HG02981 (cell line): ENCODE results near the gene CDK11B.
"Not testable (repeated sequence)": the region's sequence is repeated elsewhere in the genome, so short reads cannot be mapped to it uniquely, and the experiment has no call there.

ENCODE experiments used
- ATAC-seq: cut with Tn5 transposase; IDR thresholded peaks from one replicate; pipeline ENCODE4 v1.9.1; 2021; ENCODE audit warnings: mild to moderate bottlenecking, moderate library complexity; ENCODE audit not compliant: unreplicated experiment

The CDK11B gene

DNA sequence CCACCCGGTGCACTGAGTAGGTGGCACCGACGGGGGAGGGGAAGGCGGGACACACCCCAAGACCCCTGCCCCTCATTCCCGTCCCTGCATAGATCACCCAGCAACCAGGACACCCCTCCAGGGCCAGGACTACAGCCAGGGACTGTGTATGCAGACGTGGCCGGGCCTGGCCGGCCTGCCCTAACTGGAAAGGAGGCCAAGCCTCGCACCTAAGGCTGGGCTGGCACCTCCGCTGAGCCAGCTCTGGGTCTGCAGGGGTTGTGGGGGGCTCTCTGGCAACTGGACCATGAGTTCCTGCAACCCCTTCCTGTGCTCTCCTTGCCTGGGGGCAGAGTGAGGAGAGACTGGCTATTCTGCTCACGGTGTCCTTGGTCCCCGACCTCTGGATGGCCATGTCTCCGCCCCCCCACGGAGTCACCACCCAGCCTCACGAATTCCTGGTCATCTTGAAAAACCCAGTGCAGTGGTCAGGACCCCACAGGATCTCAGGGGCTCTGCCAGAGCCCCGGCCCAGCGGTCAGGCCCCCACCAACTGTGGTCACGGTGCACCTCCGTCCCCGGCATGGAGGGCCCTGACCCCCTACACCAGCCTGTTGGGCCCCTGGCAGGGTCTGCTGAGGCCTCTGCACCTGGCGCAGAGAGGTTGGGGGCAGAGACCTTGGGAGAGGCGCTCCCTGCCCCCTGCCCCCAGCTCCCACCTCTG, 57.8 kb downstream of the CDK11B start:
- ATAC-seq, result no peak

DNA sequence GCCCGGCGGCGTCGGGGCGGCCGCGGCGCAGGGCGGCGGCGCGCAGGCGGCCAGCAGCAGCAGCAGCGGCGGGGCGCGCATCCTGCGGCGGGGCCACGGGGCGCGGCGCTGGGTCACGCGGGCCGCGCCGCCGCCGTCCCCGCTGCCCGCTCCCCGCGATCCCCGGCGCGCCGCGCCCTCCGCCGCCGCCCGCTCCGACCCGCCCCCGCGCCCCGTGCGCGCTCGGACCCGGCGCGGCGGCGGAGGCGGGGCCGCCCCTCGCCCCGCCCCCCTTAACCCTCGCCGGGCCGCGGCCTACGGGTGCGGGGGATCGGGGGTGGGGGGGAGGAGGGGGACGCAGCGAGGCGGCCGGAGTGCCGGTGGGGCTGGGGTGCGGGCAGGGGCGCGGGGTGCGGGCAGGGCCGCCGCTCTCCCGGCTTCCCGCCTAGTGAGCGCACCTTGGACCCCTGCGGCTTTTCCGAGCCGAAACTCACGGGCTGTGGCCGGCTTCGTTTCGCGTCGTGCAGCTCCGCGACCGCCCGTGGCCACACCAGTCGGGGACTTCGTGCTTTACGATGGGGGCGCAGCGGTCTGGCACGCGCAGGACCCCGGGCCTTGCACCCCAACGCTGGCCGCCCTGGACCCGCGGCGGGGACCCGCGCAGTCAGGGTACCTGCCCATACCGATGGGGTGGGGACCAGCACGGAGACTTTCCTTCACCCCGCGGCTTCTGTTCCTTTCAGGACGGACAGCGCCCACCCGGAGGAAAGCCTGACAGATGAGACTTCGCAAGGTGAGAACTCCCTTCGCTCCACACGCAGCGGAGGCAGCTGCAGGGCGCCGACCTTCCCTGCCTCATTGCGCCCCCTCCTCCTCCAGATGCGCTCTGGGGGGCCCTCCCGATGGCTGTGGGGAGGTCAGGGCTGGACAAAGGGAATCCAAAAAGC, 58.6 kb downstream of the CDK11B start, which contains the start of gene FNDC10:
Gene FNDC10, minus strand, starts transcription at position 201 of the 926 bp plus-strand sequence. Its CDS starts 120 bp downstream, at position 81.
- no peak for ATAC-seq

DNA sequence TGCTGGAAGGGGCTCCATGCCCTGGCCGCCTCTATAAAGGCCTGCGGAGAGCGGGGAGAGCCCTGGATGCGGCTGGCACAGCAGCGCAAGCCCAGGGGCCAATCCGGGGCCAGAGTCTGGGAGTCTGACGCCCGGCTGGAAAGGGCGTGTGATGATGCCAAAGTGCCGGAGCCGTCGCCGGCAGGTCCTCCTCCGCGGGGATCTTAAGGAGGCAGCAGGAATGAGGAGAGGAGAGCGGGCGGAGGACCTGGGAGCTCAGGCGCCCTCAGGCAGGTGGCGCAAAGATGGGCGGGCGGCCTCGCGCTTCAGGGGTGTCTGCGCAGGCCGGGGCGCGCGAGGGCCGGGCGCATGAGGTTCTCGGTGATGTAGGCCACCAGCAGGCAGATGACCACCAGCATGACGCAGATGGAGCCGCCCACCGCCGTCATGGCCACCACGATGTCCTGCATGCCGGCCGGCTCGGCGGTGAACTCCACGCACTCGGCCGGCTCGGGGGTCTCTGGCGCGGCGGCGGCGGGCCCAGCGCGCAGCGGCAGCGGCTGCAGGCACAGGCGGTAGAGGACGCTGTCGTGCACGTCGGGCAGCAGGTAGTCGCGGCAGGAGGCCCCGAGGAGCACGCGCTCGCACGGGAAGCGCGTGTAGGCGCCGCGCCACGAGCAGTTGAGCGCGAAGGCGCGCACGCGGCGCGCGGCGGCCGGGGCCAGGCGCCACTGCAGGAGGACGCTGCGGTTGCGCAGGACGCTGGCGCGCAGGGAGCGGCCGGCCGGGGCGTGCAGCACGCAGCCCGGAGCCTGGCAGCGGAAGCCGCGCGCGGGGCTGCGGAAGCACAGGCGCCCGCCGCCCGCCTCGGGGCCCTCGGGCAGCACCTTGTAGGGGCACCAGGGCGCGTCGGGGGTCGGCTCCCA, 59.5 kb downstream of the CDK11B start:
- no peak for ATAC-seq

DNA sequence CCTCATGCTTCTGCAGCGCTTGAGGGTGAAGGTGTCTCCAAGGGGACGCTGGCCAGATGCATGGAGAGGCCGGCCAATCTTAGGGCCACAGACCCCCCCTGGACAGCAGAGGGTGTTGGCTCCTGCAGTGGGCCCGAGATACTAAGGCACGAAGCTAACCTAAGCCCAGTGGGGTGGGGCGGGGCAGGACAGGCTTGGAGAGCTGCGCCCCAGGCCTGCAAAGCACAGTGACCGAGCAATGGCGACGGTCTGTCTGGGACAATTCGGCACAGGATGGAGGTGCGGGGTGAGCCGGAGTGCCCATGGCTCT, 60.1 kb downstream of the CDK11B start:
- ATAC-seq, result no peak

DNA sequence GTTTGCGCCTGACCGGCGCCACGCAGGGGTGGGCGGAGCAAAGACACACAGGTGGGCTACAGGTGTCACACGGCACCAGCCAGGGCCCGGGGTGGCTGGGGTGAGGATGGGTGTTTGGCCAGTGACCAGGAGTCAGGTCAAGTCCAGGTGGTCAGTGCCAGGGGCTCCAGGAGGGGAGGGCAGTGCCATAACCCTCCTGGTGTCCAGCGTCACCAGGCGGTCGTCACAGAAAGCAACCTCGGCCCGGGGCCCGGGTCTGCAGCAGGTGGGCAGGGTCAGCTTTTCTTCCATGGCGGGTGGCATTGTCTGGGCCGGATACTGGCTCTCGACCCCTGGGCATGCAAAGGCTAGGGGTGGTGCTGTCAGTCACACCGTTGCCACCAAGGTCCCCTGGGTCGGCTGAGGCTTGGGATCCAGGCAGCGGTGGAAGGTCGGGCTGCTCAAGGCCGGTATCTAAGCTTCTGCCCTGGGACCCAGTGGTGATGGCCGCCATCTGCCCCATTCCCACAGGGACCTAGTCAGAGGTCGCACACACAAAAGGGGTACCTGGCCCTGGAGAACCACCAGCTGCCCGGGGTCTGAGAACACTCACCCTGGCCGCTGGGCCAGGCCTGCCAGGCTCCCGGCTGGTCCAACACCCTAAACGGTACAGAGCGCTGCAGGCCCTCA, 60.6 kb downstream of the CDK11B start:
- ATAC-seq, result no peak

DNA sequence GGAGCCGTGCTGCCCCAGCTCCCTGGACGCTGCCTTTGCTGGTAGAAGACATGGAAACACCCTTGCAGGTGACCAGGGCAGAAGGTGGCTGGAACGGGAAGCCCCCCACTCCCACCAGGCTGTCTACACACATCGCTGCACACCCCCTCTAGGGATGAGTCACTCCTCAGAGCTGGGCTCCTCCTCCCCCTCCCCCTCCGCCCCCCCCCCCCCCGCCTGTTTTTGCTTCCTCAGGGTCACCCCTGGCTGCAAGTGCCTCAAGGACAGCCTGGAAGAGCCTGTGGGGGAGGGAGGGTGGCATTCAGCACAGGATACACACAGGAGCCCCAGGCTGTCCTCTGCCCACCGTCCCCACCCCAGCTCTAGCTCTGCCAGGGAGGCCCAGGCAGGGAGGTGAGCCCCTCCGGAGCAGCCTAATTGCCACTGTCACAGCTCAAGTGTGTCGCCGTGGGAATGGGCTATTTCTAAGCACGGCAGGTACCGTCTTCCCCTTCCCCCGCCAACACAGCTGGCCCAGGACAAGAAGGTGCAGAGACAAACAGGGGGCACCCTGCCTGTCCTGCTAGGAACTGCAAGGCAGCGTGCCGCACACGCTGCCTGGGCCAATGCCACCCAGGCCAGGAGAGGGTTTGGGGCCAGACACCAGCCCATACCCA, 61.4 kb downstream of the CDK11B start:
- ATAC-seq, result no peak

DNA sequence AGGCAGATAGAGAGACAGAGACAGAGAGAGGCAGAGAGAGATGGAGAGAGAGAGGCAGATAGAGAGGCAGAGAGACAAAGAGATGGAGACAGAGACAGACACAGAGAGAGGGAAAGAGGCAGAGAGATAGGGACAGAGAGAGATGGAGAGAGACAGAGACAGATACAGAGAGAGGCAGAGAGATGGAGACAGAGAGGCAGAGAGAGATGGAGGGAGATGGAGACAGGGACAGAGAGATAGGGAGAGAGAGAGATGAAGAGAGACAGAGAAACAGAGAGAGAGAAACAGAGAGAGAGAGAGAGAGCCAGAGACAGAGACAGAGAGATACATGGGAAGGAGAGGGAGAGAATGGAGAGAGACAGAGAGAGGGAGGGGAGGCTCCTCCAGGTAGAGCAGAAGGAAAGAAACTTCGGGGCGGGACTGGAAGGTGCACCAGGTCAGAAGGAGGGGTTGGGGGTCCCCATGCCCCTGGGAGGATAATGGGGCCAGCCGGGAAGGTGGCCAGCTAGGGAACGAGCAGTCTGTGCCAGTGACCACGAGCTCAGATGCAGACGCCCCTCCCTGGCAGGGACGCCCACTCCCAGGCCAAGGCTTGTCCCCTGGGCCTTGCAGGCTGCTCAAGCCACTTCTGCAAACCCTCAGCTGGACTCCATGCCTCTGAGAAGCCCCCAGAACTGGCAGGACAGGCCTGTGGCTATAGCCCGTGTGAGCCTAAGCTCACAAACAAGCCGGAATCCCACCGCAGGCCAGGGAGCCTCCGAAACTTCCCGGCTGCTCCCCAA, 62.1 kb downstream of the CDK11B start:
- ATAC-seq, result no peak

DNA sequence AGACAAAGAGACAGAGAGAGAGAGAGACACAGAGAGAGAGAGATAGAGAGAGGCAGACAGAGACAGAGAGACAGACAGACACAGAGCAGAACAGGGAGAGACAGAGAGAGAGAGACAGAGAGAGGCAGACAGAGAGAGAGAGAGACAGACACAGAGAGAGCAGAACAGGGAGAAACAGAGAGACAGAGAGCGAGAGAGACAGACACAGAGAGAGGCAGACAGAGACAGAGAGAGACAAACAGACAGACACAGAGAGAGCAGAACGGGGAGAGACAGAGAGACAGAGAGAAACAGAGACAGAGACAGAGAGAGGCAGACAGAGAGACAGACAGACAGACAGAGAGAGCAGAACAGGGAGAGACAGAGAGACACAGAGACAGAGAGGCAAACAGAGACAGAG, 63.5 kb downstream of the CDK11B start:
- not testable (repeated sequence) for ATAC-seq

DNA sequence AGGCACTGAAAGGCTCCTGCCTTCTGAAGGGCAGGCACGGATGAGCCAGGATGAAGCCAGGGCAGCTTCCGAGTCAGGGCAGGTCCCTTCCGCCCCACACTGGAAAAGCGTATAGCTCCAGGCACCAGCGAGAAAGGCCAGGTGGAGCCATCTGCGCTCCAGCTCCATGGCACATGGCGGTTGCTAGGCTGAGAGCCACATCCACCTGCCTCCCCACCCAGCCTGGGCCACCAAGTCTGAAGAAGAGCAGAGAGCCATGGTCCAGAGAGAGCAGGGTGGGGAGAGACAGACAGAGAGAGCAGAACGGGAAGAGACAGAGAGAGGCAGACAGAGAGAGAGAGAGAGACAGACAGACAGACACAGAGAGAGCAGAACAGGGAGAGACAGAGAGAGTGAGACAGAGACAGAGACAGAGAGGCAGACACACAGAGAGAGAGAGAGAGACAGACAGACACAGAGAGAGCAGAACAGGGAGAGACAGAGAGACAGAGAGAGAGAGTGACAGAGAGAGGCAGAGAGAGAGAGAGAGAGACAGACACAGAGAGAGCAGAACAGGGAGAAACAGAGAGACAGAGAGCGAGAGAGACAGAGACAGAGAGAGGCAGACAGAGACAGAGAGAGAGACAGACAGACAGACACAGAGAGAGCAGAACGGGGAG, 64.1 kb downstream of the CDK11B start:
- no peak for ATAC-seq

DNA sequence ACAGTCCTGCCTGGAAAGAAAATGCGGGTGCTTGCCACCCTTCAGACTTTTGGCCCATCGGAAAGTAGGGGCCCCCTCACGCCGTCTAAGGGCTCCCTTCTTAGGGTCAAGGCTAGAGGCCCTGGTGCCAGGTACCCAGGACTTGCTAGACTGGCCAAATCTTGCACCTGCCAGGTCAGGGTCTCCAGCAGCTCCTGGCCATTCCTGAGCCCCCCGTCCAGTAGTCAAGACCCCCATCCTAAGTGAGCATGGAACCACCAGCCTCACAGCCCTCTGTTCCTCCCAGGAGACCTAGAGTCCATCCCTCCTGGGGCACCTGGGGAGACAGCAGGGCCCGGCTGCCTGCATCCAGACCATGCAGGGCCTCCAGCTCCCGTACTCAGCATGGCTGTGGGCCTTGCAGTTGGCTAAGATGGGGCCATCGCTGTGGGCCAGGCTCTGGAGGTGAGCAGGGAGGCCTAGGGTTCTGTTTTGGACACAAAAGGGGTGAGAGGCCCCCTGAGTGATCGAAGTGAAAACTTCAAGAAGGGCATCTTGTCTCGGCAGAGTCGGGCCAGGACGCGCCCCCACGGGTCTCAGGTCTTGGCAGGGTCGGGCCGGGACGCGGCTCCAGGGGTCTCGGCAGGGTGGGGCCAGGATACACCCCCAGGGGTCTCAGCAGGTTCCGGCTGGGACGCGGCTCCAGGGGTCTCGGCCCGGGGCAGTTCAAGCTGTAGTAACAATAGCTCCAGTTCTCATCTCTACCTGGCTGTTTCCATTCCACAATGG, 64.8 kb downstream of the CDK11B start:
- ATAC-seq, result no peak

DNA sequence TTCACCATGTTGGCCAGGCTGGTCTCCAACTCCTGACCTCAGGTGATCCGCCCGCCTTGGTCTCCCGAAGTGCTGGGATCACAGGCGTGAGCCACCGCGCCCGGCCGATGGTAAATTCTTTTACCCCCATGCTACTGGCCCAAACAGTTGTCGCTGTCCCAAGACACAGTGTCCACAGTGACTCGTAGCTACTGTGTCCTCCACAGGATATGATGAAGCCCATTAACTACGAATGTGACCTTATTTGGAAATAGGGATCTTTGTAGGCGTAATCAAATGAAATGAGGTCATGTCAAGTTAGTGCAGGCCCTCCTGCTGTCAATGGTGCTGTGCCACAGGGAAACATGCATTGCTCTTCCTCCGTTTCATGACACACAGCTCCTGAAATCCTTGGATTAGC, 67.4 kb downstream of the CDK11B start:
- no peak for ATAC-seq
